Dorsolateral prefrontal cortex (tissue), 118 donors: ENCODE results near the gene MEA1. TPM values are rescaled to one million over a fixed set of nuclear protein-coding genes. Genes with fewer than 3 reads are reported as not detected.

ENCODE experiments used
- total RNA-seq, 120 experiments: library from RNA; stranded (reverse); gene quantifications; one replicate each; pipeline versions ENCODE4 v1.2.3 to v1.2.4, GENCODE V29; 2022

MEA1 gene
- total RNA-seq, 120 experiments from 2014 or later, result 35.0 to 82.2 (median 58.5) TPM

Other genes starting within 250 kb of the MEA1 start
- 10 to 100 TPM; 23.2 to 39.9 (median 31.0) TPM for gene BICRAL, start 231.9 kb downstream of the MEA1 start, total RNA-seq
- 10 to 100 TPM; 50.3 to 97.8 (median 77.4) TPM for gene RPL7L1, start 134.3 kb downstream of the MEA1 start, total RNA-seq
- 1 to 10 TPM in 5 of 120 experiments, under 1 TPM in 8, not detected in 107; 0.40 to 2.0 (median 0.81) TPM for gene PTCRA, start 97.9 kb downstream of the MEA1 start, total RNA-seq
- 10 to 100 TPM; 33.3 to 56.8 (median 43.9) TPM for gene CNPY3, start 84.5 kb downstream of the MEA1 start, total RNA-seq
- 1 to 10 TPM; 1.0 to 9.9 (median 3.9) TPM for gene GNMT, start 53.2 kb downstream of the MEA1 start, total RNA-seq
- gene PEX6, start 34.8 kb downstream of the MEA1 start, total RNA-seq, result 10 to 100 TPM; 14.5 to 47.7 (median 28.6) TPM
- 10 to 100 TPM; 37.6 to 92.6 (median 66.9) TPM for gene PPP2R5D, start 29.4 kb downstream of the MEA1 start, total RNA-seq
- gene KLHDC3, start 303 bp upstream of the MEA1 start, total RNA-seq, result 100 to 1,000 TPM in 119 of 120 experiments, 10 to 100 TPM in 1; 89.7 to 318 (median 224) TPM
- gene RRP36, start 7.7 kb upstream of the MEA1 start, total RNA-seq, result 10 to 100 TPM; 17.1 to 44.4 (median 35.3) TPM
- 10 to 100 TPM in 119 of 120 experiments, 1 to 10 TPM in 1; 9.9 to 23.3 (median 17.8) TPM for gene CUL7, start 39.9 kb upstream of the MEA1 start, total RNA-seq
- 10 to 100 TPM; 30.1 to 96.7 (median 58.0) TPM for gene MRPL2, start 45.5 kb upstream of the MEA1 start, total RNA-seq
- 10 to 100 TPM; 39.5 to 88.4 (median 59.1) TPM for gene KLC4, start 45.7 kb upstream of the MEA1 start, total RNA-seq
- gene PTK7, start 62.4 kb upstream of the MEA1 start, total RNA-seq, result 10 to 100 TPM in 100 of 120 experiments, 1 to 10 TPM in 20; 5.8 to 26.2 (median 13.0) TPM
- gene SRF, start 157.3 kb upstream of the MEA1 start, total RNA-seq, result 10 to 100 TPM; 18.4 to 31.7 (median 23.1) TPM
- gene CUL9, start 168.2 kb upstream of the MEA1 start, total RNA-seq, result 100 to 1,000 TPM in 19 of 120 experiments, 10 to 100 TPM in 101; 57.4 to 123 (median 84.1) TPM
- 10 to 100 TPM; 18.4 to 54.6 (median 31.2) TPM for gene DNPH1, start 215.5 kb upstream of the MEA1 start, total RNA-seq
- 10 to 100 TPM; 37.5 to 77.7 (median 63.5) TPM for gene TTBK1, start 229.5 kb upstream of the MEA1 start, total RNA-seq